H7 (cell line): Measurements from ENCODE around the gene GARRE1. TPM values are rescaled to one million over a fixed set of nuclear protein-coding genes. Genes with fewer than 3 reads are reported as not detected.
"Not testable (repeated sequence)": the region's sequence is repeated elsewhere in the genome, so short reads cannot be mapped to it uniquely, and the experiment has no call there.

Experiments
- DNase-seq: peaks from one replicate; pipeline ENCODE4 v3.0.0; 2012
- H3K27me3 ChIP-seq: 2 replicates; pipeline ENCODE4 v1.6.0; 2011; ENCODE audit warnings: mild to moderate bottlenecking, low read length; ENCODE audit not compliant: control insufficient read depth, insufficient read depth
- H3K36me3 ChIP-seq: replicated peaks from 2 replicates; pipeline ENCODE4 v1.5.1; 2011; ENCODE audit warnings: low read length; ENCODE audit not compliant: control insufficient read depth, insufficient read depth
- H3K4me3 ChIP-seq: 2 replicates; pipeline ENCODE4 v1.5.1; 2011; ENCODE audit warnings: low read depth, mild to moderate bottlenecking, control low read depth, low read length, moderate library complexity; ENCODE audit not compliant: insufficient read depth
- total RNA-seq: library from RNA; depleted of rRNA; stranded (reverse); fragments of >200 nt; shearing (Covaris generic); gene quantifications from 2 replicates; pipeline ENCODE4 v1.2.3, GENCODE V29; 2014

GARRE1 gene
- total RNA-seq, 1 experiment from 2014 or later, result 13.5 TPM

DNA sequence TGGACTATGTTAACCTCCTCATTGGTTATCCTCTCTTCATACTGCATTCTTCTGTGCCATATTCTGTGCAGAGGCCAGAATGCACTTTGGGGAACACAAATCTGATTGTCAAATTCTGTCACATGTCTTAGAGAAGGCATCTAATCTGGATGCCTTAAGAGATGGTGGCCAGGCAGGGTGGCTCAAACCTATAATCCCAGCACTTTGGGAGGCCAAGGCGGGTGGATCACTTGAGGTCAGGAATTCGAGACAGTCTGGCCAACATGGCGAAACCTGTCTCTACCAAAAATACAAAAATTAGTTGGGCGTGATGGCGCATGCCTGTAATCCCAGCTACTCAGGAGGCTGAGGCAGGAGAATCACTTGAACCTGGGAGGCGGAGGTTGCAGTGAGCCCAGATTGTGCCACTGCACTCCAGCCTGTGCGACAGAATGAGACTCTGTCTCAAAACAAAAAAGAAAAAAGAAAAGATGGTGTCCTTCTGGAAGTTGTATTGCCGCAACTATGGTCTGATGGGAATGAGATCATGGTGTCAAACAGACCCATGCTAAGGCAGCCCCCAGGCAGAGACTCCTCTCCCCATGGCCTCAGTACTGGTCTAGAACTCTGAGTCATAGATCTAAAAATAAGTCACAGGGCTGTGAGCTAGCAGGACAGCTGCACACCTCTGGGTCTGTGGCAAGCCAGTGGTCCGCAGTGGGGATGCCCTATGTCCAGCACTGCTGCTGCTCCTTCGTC lies 11.0 kb upstream of the GARRE1 start:
- not testable (repeated sequence) for H3K36me3 ChIP-seq, H3K27me3 ChIP-seq, DNase-seq, H3K4me3 ChIP-seq

DNA sequence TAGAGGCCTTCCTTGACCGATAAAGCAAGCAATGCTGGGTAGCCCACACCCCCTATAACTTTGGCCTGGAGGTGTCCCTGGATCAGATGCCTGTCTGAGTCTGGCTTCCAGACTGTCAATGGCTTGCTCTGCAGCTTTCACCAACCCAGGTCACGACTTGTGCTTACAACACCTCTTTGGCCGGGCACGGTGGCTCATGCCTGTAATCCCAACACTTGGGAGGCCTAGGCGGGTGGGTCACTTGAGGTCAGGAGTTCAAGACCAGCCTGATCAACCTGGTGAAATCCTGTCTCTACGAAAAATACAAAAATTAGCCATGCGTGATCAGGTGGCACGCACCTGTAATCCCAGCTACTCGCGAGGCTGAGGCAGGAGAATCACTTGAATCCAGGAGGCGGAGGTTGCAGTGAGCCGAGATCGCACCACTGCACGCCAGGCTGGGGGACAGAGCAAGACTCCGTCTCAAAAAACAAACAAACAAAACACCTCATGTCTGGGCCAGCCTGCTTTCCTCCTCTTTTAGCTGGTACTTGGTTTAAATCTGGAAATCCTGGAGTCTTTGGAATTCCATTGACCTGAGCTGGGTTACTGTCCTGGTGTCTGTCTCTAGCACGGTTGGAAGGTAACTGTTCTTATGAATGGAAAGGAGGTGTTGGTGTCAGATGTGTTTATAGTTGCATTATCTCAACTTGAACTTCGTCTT lies 10.3 kb upstream of the GARRE1 start:
- H3K36me3 ChIP-seq, result no peaks in the 10 kb centered on the region
- H3K27me3 ChIP-seq, result no peaks in the 10 kb centered on the region
- no peak overlapping the region for H3K4me3 ChIP-seq
- DNase-seq, result no peak

DNA sequence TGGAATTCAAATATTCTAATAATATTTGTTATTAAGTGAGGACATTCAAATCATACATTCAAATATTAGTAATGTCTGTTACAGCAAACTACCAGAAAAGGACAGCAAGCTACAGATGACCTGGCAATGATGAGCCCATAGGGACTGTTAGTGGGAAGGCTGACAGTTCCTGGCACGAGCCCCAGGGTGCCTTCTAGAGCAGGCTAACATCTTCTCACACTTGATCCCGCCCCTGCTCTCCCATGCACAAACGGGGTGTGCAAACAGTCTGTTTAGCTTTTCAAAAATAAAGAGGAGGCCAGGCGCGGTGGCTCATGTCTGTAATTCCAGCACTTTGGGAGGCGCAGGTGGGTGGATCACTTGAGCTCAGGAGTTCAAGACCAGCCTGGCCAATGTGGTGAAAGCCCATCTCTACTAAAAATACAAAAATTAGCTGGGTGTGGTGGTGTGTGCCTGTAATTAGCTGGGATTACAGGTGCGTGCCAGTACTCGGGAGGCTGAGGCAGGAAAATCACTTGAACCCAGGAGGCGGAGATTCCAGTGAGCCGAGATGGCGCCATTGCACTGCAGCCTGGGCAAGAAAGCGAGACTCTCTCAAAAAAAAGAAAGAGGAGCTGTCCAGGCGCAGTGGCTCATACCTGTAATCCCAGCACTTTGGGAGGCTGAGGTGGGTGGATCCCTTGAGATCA lies 9.6 kb upstream of the GARRE1 start:
- no peak overlapping the region for H3K4me3 ChIP-seq
- no peak for DNase-seq
- H3K36me3 ChIP-seq, result no peaks in the 10 kb centered on the region
- no peaks in the 10 kb centered on the region for H3K27me3 ChIP-seq

DNA sequence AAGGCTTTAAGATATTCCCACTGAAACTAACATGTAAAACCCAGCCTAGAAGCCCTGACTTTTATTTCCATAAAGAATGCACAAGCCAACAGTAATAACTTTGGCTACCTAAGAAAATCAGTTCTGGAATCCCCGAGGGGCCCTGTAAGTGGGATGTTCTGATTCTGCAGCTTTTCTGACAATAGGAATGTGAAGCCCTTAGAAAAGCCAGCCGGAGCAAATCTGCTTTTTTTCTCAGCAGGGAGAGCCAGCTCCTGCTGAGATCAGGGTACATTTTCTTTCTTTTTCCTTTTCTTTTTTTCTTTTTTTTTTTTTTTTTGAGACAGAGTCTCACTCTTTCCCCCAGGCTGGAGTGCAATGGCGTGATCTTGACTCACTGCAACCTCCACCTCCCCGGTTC lies 8.0 kb upstream of the GARRE1 start:
- Histone ChIP-seq H3K27me3 (no peaks in the 10 kb centered on the region), H3K36me3 (no peaks in the 10 kb centered on the region), H3K4me3 (no peak overlapping the region)
- no peak for DNase-seq

DNA sequence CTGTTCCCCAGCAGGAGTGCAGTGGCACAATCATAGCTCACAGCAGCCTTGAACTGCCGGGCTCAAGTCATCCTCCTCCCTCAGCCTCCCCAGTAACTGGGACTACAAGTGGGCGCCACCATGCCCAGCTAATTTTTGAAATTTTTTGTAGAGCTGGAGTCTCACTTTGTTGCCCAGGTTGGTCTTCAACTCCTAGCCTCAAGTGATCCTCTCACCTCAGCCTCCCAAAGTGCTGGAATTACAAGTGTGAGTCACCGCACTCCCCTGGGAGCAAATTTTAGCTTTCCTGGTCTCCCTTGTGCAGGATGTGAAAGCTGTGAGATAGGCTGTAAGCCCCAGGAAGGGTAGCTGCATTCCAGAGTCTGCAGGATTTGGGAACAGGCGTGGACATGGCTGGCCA lies 5.4 kb upstream of the GARRE1 start:
- no peaks in the 10 kb centered on the region for H3K36me3 ChIP-seq
- no peak for DNase-seq
- H3K4me3 ChIP-seq, result no peak overlapping the region
- no peaks in the 10 kb centered on the region for H3K27me3 ChIP-seq

DNA sequence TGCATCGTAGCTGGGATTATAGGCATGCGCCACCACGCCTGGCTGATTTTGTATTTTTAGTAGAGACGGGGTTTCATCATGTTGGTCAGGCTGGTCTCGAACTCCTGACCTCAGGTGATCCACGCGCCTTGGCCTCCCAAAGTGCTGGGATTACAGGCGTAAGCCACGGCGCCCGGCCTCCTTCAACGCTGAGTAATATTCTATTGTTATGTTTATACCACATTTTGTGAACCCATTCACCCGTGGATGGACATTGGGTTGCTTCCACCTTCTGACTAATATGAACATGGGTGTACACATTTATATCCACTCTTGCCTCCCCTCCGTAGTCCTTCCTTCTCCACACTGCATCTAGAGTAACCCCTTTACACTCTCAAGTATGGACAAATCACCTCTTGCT lies 1.2 kb upstream of the GARRE1 start:
- H3K27me3 ChIP-seq, DNase-seq, H3K4me3 ChIP-seq, H3K36me3 ChIP-seq: not testable (repeated sequence)

DNA sequence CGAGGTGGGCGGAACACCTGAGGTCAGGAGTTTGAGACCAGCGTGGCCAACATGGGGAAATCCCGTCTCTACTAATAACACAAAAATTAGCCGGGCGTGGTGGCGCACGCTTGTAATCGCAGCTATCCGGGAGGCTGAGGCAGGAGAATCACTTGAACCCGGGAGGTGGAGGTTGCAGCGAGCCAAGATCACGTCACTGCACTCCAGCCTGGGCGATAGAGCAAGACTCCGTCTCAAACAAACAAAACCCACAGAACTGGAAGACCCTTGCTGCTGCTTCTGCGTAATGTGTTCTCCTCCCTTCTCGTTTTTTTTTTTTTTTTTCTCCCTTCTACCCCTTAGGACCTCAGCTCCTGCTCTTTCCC lies 691 bp upstream of the GARRE1 start:
- H3K4me3 ChIP-seq, result peak overlapping the region; percentile 69
- H3K27me3 ChIP-seq, DNase-seq, H3K36me3 ChIP-seq: not testable (repeated sequence)

DNA sequence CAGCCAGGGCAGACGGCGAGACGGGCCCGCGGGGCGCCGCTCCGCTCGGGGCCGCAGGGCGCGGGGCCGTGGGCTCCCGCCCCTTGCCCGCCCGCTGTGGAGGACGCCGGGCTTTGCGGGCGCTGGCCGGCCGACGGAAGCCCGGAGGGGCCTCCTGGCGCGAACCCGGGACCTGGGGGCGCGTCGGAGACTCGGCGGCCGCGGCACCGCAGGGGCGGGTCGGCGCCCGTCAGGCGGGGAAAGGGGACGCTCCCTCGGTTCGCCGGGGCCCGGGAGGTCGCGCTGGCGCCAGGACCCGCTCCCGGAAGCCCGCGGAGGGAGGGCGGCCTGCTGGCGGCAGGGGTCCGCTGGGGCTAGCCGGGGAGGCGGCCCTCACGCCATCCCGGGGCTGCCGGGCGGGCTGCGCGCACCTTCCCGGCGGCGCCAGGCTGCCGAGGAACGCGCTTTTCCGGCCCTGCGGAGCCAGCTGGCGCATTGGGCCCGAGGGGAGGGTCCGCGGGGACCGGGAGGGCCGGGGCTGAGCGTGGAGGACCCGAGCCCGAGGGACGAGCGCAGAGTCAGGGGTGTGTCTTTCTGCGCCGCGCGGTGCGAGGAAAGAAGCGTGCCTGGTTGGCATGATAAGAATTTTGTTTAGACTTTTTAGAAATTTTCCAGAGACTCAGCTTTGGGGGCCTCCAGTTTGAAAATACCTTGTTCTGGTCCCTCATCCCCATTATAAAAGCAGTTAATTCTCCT lies 511 bp downstream of the GARRE1 start:
- DNase-seq, result peak; percentile 86
- Histone ChIP-seq H3K27me3 (no peaks in the 10 kb centered on the region), H3K36me3 (no peaks in the 10 kb centered on the region), H3K4me3 (peak overlapping the region; percentile 69)

DNA sequence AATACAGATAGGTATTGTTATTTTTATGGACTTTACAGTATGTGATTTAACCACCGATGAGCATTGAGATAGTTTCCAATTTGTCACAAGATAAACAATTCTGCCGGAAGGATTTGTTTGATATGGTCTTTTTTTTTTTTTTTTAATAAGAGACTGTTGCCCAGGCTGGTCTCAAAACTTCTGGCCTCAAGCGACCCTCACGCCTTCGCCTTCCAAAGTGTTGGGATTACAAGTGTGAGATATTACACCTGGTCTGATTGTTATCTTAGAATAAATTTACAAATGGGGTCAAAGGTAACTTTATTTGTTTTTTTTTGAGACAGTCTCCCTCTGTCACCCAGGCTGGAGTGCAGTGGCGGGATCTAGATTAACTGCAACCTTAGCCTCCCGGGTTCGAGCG lies 1.2 kb downstream of the GARRE1 start:
- Histone ChIP-seq H3K27me3 (no peaks in the 10 kb centered on the region), H3K4me3 (peak overlapping the region; percentile 69), H3K36me3 (no peaks in the 10 kb centered on the region)
- no peak for DNase-seq

DNA sequence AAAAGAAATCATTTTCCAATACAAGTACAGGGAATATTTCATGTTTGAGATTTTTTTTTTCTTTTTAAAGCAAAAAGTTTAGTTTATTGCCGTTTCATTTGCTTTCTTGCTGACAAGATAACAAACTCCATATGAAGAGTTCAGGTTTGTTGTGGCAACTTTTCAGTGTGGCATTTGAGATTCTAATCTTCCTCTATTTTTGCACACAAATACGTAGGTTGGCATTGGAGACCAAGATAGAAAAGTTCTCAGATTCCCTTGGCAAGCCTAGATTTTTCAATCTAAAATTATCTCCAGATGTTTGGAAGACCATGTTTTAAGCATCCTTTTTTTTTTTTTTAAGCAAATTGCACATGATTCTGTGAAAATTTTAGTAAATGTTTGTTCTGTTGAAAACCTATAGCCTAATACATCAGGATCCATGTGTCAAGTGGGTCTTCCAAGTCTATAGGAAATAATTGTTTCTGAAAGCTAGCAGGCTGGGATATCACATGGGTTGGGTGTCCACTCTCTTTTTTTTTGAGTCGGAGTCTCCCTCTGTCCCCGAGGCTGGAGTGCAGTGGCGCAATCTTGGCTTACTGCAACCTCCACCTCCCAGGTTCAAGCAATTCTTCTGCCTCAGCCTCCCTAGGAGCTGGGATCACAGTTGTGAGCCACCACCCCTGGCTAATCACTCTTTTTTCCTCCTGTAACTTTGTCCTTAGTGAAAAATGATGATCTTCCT lies 2.6 kb downstream of the GARRE1 start:
- no peaks in the 10 kb centered on the region for H3K27me3 ChIP-seq
- no peak for DNase-seq
- no peak overlapping the region for H3K4me3 ChIP-seq
- H3K36me3 ChIP-seq, result no peaks in the 10 kb centered on the region

DNA sequence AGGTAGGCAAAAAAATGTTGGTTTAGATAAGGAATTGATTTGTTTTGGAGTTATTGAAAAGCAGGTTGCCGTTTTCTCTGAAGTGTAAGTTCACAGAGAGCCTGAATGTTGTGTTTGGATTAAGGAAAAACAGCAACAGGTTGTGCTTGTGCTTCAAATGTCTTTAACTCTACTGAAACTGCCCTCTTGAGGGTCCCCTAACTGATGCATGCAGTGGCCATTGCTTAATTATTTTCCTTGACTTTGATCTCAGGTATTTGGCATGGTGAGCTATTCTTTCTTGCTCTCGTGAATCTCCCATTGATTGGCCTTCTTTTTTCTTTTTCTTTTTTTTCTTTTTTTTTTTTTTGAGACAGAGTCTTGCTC lies 3.2 kb downstream of the GARRE1 start:
- Histone ChIP-seq H3K36me3 (no peaks in the 10 kb centered on the region), H3K4me3 (no peak overlapping the region), H3K27me3 (no peaks in the 10 kb centered on the region)
- no peak for DNase-seq

DNA sequence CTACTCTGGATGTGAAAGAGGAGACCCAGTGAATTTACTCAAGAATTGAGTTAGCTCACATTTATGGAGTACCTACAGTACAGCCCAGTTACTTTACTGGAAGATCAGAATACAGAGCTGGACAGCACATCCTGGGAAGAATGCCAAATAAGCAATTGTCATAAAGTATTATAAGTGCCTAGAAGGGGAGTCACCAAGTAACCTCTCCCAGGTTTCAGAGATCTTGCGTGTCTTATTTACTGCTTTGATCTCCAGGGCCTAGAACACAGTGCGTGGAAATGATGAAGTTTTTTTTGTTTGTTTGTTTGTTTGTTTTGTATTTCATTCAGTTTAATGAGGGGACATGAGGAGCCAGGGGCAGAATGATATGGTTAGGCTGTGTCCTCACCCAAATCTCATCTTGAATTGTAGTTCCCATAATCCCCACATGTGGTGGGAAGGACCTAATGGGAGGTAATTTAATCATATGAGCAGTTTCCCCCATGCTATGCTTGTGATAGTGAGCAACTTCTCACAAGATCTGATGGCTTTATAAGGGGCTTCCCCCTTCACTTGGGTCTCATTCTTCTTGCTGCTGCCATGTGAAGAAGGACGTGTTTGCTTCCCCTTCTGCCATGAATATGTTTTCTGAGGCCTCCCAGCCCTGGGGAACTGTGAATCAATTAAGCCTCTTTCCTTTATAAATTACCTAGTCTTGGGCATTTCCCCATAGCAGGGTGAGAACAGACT lies 5.2 kb downstream of the GARRE1 start:
- DNase-seq, result no peak
- no peaks in the 10 kb centered on the region for H3K27me3 ChIP-seq

DNA sequence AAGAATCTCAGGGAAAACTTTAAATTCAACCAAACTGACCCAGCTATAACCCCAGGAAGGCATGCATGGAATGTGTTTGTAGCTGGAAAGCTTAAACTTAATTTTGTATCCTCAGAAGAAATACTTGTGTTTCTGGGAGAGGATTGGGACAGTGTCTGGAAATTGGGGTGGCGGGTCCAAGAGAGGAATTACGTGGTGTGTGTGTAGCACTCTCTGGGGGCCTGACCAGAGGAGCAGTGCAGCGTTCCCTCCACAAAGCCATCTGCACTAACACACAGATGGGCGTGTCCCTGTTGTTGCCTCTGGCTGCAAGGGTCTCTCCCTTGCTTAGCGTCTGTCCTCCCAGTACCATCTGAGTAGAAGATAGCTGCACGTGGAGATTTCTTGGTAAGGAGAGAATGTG lies 6.4 kb downstream of the GARRE1 start:
- no peak for DNase-seq
- Histone ChIP-seq H3K27me3 (no peaks in the 10 kb centered on the region), H3K4me3 (no peak overlapping the region), H3K36me3 (no peaks in the 10 kb centered on the region)

More for the DNA sequence above, 5.2 kb downstream of the GARRE1 start:
- Histone ChIP-seq H3K36me3 (no peaks in the 10 kb centered on the region), H3K4me3 (no peak overlapping the region)
